K562 (cell line): ENCODE data around the gene ST3GAL5. TPM values are rescaled to one million over a fixed set of nuclear protein-coding genes. Genes with fewer than 3 reads are reported as not detected.

ENCODE experiments used
- ATAC-seq: fragments of 200-7000 bp; cut with Tn5 transposase; 3 replicates; pipeline ENCODE4 v1.9.1; 2020; ENCODE audit warnings: moderate library complexity
- BruUV-seq: library from RNA; stranded (reverse); fragments of 400-500 nt; replicated peaks from 2 replicates; lab custom pipeline; 2021; lab: Mats Ljungman, UMichigan
- CTCF ChIA-PET: fragments of 300-600 bp; formaldehyde crosslinking; extraction: SDS; loops from one replicate; lab custom pipeline; 2021; ENCODE audit warnings: low intra/inter-chr PET ratio; lab: Yijun Ruan, JAX
- POLR2A ChIA-PET: fragments of 300-600, 350-650 bp; sonication (Branson Sonifier 250); formaldehyde crosslinking; extraction: SDS; loops from one replicate; lab custom pipeline; 2021; ENCODE audit warnings: antibody characterized with exemption, inconsistent platforms; lab: Yijun Ruan, JAX
- DNase-seq, 4 experiments: peaks; one replicate each; pipeline versions ENCODE4 v3.0.0 to v3.0.0-alpha.2; 2011 to 2018; ENCODE audit warnings: low spot score in 3 of 4, mixed read lengths in 3 of 4; ENCODE audit errors: extremely low read depth in 1 of 4
- FAIRE-seq: peaks from 2 replicates; lab custom pipeline; 2011; peaks lifted over from hg19 to GRCh38; lab: Jason Lieb, UNC
- H2AFZ ChIP-seq: 2 replicates; pipeline ENCODE4 v1.6.0; 2011; ENCODE audit warnings: low read depth, low read length, control low read depth, inconsistent platforms
- H3K27ac ChIP-seq: fragments of 200-600 bp; 3 replicates; pipeline ENCODE4 v1.8.0; 2011; ENCODE audit warnings: low read depth, mild to moderate bottlenecking, control low read depth, inconsistent platforms, low read length, moderate library complexity, mixed read lengths; ENCODE audit errors: extremely low read depth
- H3K27me3 ChIP-seq, 2 experiments: fragments of 300-600 bp in 1 of 2; 2 replicates in 1 of 2; 3 replicates in 1 of 2; pipeline versions ENCODE4 v1.6.0 to v1.8.0; 2011; ENCODE audit warnings: inconsistent platforms in 2 of 2, low read length in 2 of 2, mild to moderate bottlenecking in 1 of 2, mixed read lengths in 1 of 2, moderate library complexity in 1 of 2; ENCODE audit not compliant: control insufficient read depth in 2 of 2, insufficient read depth in 2 of 2
- H3K36me3 ChIP-seq: fragments of 300-600 bp; 3 replicates; pipeline ENCODE4 v1.8.0; 2011; ENCODE audit warnings: mild to moderate bottlenecking, low read length, inconsistent platforms; ENCODE audit not compliant: control insufficient read depth, insufficient read depth
- H3K4me1 ChIP-seq, 2 experiments: fragments of 200-600 bp in 1 of 2; replicated peaks in 1 of 2; 2 replicates in 1 of 2; 3 replicates in 1 of 2; pipeline versions ENCODE4 v1.5.1 to v1.8.0; 2011; ENCODE audit warnings: inconsistent platforms in 2 of 2, low read length in 2 of 2, mild to moderate bottlenecking in 1 of 2, mixed read lengths in 1 of 2, moderate library complexity in 1 of 2; ENCODE audit not compliant: control insufficient read depth in 2 of 2, insufficient read depth in 2 of 2
- H3K4me2 ChIP-seq: 2 replicates; pipeline ENCODE4 v1.6.1; 2011; ENCODE audit warnings: low read length, control low read depth, inconsistent platforms, mixed read lengths; ENCODE audit not compliant: insufficient read depth
- H3K4me3 ChIP-seq: fragments of 200-600 bp; sonication (generic), shearing (Covaris generic); 2 replicates; pipeline ENCODE4 v1.5.1; 2016; ENCODE audit warnings: control low read depth, inconsistent platforms
- H3K79me2 ChIP-seq: fragments of 200-600 bp; 3 replicates; pipeline ENCODE4 v1.8.0; 2011; ENCODE audit warnings: low read length, inconsistent platforms; ENCODE audit not compliant: control insufficient read depth, insufficient read depth
- H3K9ac ChIP-seq, 2 experiments: 2 replicates each; pipeline versions ENCODE4 v1.6.0 to v1.6.1; 2011; ENCODE audit warnings: low read depth in 2 of 2, low read length in 2 of 2, control low read depth in 1 of 2, inconsistent platforms in 1 of 2, mild to moderate bottlenecking in 1 of 2, mixed read lengths in 1 of 2; ENCODE audit not compliant: insufficient read depth in 1 of 2
- H3K9me1 ChIP-seq: one replicate; pipeline ENCODE4 v1.6.0; 2011; ENCODE audit warnings: inconsistent platforms, mild to moderate bottlenecking, low read length, moderate library complexity; ENCODE audit not compliant: control insufficient read depth, insufficient read depth
- H3K9me3 ChIP-seq: replicated peaks from 2 replicates; pipeline ENCODE4 v1.5.1; 2011; ENCODE audit warnings: low read depth, low read length, inconsistent platforms; ENCODE audit not compliant: control insufficient read depth, insufficient read depth
- H4K20me1 ChIP-seq: replicated peaks from 2 replicates; pipeline ENCODE4 v1.6.1; 2011; ENCODE audit warnings: low read length, inconsistent platforms, mixed read lengths; ENCODE audit not compliant: control insufficient read depth, insufficient read depth
- HBP1 ChIP-seq: fragments of 450-650 bp; formaldehyde crosslinking; IDR thresholded peaks from 2 replicates; pipeline ENCODE4 v1.4.0; 2022; ENCODE audit warnings: missing genetic modification characterization
- IRF2 ChIP-seq: sonication (generic); formaldehyde crosslinking; IDR thresholded peaks from 2 replicates; pipeline ENCODE4 v1.8.1; 2022; ENCODE audit warnings: mild to moderate bottlenecking, missing genetic modification reagents
- MED1 ChIP-seq: sonication (generic); formaldehyde crosslinking; IDR thresholded peaks from 2 replicates; pipeline ENCODE4 v1.8.1; 2023; ENCODE audit warnings: missing genetic modification reagents, borderline replicate concordance
- MITF ChIP-seq: IDR thresholded peaks from 2 replicates; pipeline ENCODE4 v1.6.1; 2014; ENCODE audit warnings: antibody characterized with exemption
- PURB ChIP-seq: sonication (generic); formaldehyde crosslinking; IDR thresholded peaks from 2 replicates; pipeline ENCODE4 v1.9.0; 2021; ENCODE audit warnings: low read depth, mild to moderate bottlenecking, missing genetic modification reagents
- RFX5 ChIP-seq: IDR thresholded peaks from 2 replicates; pipeline ENCODE4 v1.6.1; 2011; ENCODE audit warnings: low read depth, mild to moderate bottlenecking, improper control_type of control experiment, low read length
- TAF1 ChIP-seq: IDR thresholded peaks from 2 replicates; pipeline ENCODE4 v1.6.1; 2011; ENCODE audit warnings: mild to moderate bottlenecking, low read length, moderate library complexity; ENCODE audit not compliant: insufficient read depth, control insufficient read depth, severe bottlenecking; ENCODE audit errors: extremely low read depth
- THRA ChIP-seq: fragments of 450-650 bp; IDR thresholded peaks from 2 replicates; pipeline ENCODE4 v1.6.1; 2017; ENCODE audit warnings: mild to moderate bottlenecking, moderate library complexity
- ZBTB7A ChIP-seq: IDR thresholded peaks from 2 replicates; pipeline ENCODE4 v1.6.1; 2011; ENCODE audit warnings: low read depth, mild to moderate bottlenecking, low read length, moderate library complexity, borderline replicate concordance; ENCODE audit not compliant: control insufficient read depth
- ZKSCAN1 ChIP-seq: fragments of 150-350 bp; IDR thresholded peaks from 2 replicates; pipeline ENCODE4 v1.6.1; 2016; ENCODE audit warnings: low read depth, low read length
- ZKSCAN8 ChIP-seq: fragments of 200-800 bp; sonication (Bioruptor generic); IDR thresholded peaks from 2 replicates; pipeline ENCODE4 v1.6.1; 2016; ENCODE audit warnings: missing genetic modification characterization, missing compliant biosample characterization
- ZNF133 ChIP-seq: fragments of 250-450 bp; sonication (Bioruptor Pico); IDR thresholded peaks from 2 replicates; pipeline ENCODE4 v1.4.0; 2020; ENCODE audit warnings: mild to moderate bottlenecking
- ZNF561 ChIP-seq: fragments of 450-650 bp; formaldehyde crosslinking; conservative IDR thresholded peaks from 2 replicates; pipeline ENCODE4 v1.4.0; 2020; ENCODE audit warnings: mild to moderate bottlenecking, moderate library complexity
- WGBS: fragments of 100-300 bp; shearing (Covaris generic); methylation state at CpG from one replicate; pipeline ENCODE4 v1.1.6; 2016; ENCODE audit warnings: low coverage, mixed read lengths; ENCODE audit not compliant: insufficient coverage; ENCODE audit errors: missing lambda C conversion rate; 5-methylcytosine and 5-hydroxymethylcytosine counted together
- in situ Hi-C: fragments of 300-500 bp; cut with MboI; formaldehyde crosslinking; loops from 4 replicates; pipeline ENCODE4 v1.15.0; 2018; ENCODE audit warnings: inconsistent platforms, mixed read lengths
- intact Hi-C: fragments of 100-400 bp; cut with micrococcal nuclease; formaldehyde crosslinking; loops from 2 replicates; pipeline ENCODE4 v1.14.2; 2022
- polyA plus RNA-seq, 8 experiments: library from polyadenylated mRNA; depleted of rRNA in 4 of 8; stranded (reverse) in 5 of 8; unstranded in 3 of 8; fragments of >200 nt; fragmentation: Nextera tagmentation in 2 of 8; fragmentation: Illumina TruSeq in 1 of 8; extraction: Ambion mirVana in 2 of 8; extraction: Trizol in 1 of 8; gene quantifications; 2 replicates each; pipeline versions ENCODE4 v1.2.1 to v1.2.3, GENCODE V29; 2011 to 2014; ENCODE audit warnings: inconsistent platforms in 1 of 8, missing spikeins in 1 of 8
- total RNA-seq, 7 experiments: library from RNA; depleted of rRNA in 6 of 7; stranded (reverse); fragments of >200 nt in 6 of 7; fragmentation: Illumina TruSeq in 2 of 7; extraction: Trizol in 2 of 7; gene quantifications; 2 replicates each; pipeline versions ENCODE4 v1.2.1 to v1.2.3, GENCODE V29; 2011 to 2021; ENCODE audit warnings: low replicate concordance in 1 of 7

The ST3GAL5 gene
- total and polyA plus RNA-seq, 9 of the 15 experiments (the other 6 are each of a cell fraction or from before 2014, with no cell fraction given) = 1.6 to 10.0 (median 4.2) TPM

- BruUV-seq = no TSS peak
- no peaks in the 10 kb centered on the region for H3K79me2 ChIP-seq
- H3K36me3 ChIP-seq = no peaks in the 10 kb centered on the region
- POLR2A ChIA-PET = interaction anchor here (0.5 kb wide), 1 partner anchor 14 kb away, joined by 3 read pairs; no protein-coding TSS in a partner anchor
- H3K4me3 ChIP-seq = no peak overlapping the region
- no peaks in the 10 kb centered on the region for H3K9me1 ChIP-seq
- in situ Hi-C loops = no loop called here
- 38% methylated on average over 9 of the region's 9 CpGs for WGBS
- H3K4me1 ChIP-seq = peaks cover 7 to 15% of the 10 kb centered on the region in 2 experiments; a peak in 4 of 5 replicates
- CTCF ChIA-PET = no interaction called here
- no peak for DNase-seq
- H2AFZ ChIP-seq = no peak overlapping the region
- H3K27me3 ChIP-seq = no peaks in the 10 kb centered on the region
- TF ChIP-seq ZNF561 (CRISPR knock-in tag) = no peak
- no peak for TF ChIP-seq ZNF133 (CRISPR knock-in tag)
- no peak for TF ChIP-seq PURB (CRISPR knock-in tag)
- no peak for TF ChIP-seq ZBTB7A
- TF ChIP-seq HBP1 (CRISPR knock-in tag) = no peak
- TF ChIP-seq RFX5 = no peak
- TF ChIP-seq IRF2 (CRISPR knock-in tag) = no peak
- no peak for TF ChIP-seq MITF
- TF ChIP-seq THRA = no peak
- no peak for TF ChIP-seq ZKSCAN1
- TF ChIP-seq ZKSCAN8 (CRISPR knock-in tag) = no peak
- TF ChIP-seq TAF1 = no peak
- no peak for TF ChIP-seq MED1 (CRISPR knock-in tag)
- no peak for FAIRE-seq
- ATAC-seq = no peak
- no peaks in the 10 kb centered on the region for H4K20me1 ChIP-seq
- no peak overlapping the region for H3K27ac ChIP-seq
- intact Hi-C loops = no loop called here
- no peak overlapping the region for H3K4me2 ChIP-seq
- no peak overlapping the region for H3K9ac ChIP-seq
- H3K9me3 ChIP-seq = no peaks in the 10 kb centered on the region
Measured at GRCh38 chr2:85893428-85894258, 4.9 kb upstream of the ST3GAL5 start.
